ENCODE data around the gene DNM1. TPM values are rescaled to one million over a fixed set of nuclear protein-coding genes. Genes with fewer than 3 reads are reported as not detected.
A peak's percentile ranks its signal among the peaks of the same experiment; 100 is the strongest.

Gene DNM1
- total and polyA plus RNA-seq, 2 donors: 15.2 to 68.3 TPM

DNA sequence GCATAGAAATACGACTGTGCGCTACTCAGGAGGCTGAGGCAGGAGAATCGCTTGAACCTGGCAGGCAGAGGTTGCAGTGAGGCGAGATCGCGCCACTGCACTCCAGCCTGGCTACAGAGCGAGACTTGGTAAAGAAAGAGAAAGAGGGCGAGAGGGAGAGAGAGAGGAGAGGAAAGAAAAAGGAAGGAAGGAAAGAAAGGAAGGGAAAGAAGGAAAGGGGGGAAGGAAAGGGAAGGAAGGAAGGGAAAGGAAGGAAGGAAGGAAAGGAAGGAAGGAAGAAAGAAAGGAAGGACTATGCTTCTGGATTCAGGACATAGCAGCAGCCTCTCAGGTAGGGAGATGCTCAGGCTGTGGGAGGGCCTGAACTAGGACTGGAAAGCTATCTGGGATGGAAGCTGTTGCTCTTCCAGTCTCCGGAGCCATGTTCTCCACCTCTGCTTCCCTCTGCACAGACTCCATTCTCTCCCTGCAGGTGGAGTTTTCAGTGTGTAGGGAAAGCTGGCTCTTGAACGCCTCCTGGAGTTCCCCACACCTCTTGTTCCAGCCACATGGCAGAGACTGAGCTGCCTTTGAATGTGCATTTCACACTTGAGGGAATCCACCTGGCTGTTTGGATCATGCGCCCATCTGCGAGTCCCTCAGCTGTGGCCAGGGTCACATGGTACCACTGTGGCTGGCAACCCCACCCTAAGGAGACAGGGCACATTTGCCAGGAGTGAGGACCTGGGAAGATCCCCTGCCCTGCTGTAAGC, 82.0 kb downstream of the DNM1 start:
- WGBS: 92% methylated on average over 12 of the region's 12 CpGs
- H3K36me3 ChIP-seq (ENCODE audit: insufficient read depth): no peaks in the 10 kb centered on the region
- no peak for DNase-seq (ENCODE audit: extremely low spot score)
- no peak overlapping the region for H3K27ac ChIP-seq (ENCODE audit: low read depth)
- H3K4me1 ChIP-seq (ENCODE audit: insufficient read depth): no peaks in the 10 kb centered on the region
- no peak overlapping the region for H3K4me3 ChIP-seq (ENCODE audit: low read depth, low read length)

GRCh38 chr9:128286440-128286839, 83.3 kb downstream of the DNM1 start:
- no peaks in the 10 kb centered on the region for H3K4me1 ChIP-seq (ENCODE audit: insufficient read depth)
- no peak overlapping the region for H3K4me3 ChIP-seq (ENCODE audit: low read depth, low read length)
- DNase-seq (ENCODE audit: extremely low spot score): peak; percentile 54
- 29% methylated on average over 6 of the region's 6 CpGs for WGBS
- no peaks in the 10 kb centered on the region for H3K36me3 ChIP-seq (ENCODE audit: insufficient read depth)
- H3K27ac ChIP-seq (ENCODE audit: low read depth): no peak overlapping the region

GRCh38 chr9:128288273-128289004, 85.3 kb downstream of the DNM1 start:
- DNase-seq (ENCODE audit: extremely low spot score): no peak
- Histone ChIP-seq H3K36me3 (ENCODE audit: insufficient read depth) (no peaks in the 10 kb centered on the region), H3K4me1 (ENCODE audit: insufficient read depth) (no peaks in the 10 kb centered on the region), H3K4me3 (ENCODE audit: low read depth, low read length) (no peak overlapping the region), H3K27ac (ENCODE audit: low read depth) (no peak overlapping the region)
- 87% methylated on average over 11 of the region's 11 CpGs for WGBS

DNA sequence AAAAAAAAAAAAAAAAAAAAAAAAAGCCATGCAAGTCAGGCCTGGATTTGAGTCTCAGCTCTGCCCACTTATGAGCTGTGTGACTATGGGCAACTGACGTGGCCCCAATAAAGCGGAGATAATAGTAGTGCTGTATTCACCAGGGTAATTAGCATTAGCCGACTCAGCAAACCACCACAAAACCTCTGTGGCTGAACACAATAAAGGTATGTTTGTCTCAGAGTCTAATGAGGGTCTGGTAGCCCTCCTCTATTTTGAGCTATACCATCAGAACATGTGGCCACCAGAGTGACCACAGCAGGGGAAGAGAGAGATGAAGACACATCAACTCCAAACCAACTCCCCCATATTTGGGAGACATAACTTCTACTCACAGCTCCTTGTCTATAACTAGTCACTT, 88.8 kb downstream of the DNM1 start:
- H3K27ac ChIP-seq (ENCODE audit: low read depth): no peak overlapping the region
- no peaks in the 10 kb centered on the region for H3K4me1 ChIP-seq (ENCODE audit: insufficient read depth)
- WGBS: 90% methylated on average over 3 of the region's 3 CpGs
- H3K36me3 ChIP-seq (ENCODE audit: insufficient read depth): no peaks in the 10 kb centered on the region
- no peak for DNase-seq (ENCODE audit: extremely low spot score)
- H3K4me3 ChIP-seq (ENCODE audit: low read depth, low read length): no peak overlapping the region

DNA sequence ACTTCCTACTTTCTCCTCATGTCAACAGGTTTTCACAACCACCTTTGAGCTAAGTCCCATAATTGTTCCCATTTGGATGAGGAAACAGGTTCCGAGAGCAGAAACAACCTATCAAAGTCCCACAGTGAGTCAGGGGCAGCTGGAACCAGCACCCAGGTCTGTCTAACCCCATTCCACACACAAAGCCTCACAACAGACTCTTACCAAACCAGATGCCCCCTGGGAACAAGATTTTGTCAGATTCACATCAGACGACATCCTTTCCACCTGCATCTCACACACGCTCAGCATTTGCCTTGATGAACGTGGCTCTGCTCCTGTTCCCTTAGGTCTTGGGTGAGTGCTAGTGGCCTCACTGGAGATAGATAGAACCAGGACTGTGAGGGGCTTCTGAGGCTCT, 89.9 kb downstream of the DNM1 start:
- Histone ChIP-seq H3K27ac (ENCODE audit: low read depth) (no peak overlapping the region), H3K4me3 (ENCODE audit: low read depth, low read length) (no peak overlapping the region), H3K36me3 (ENCODE audit: insufficient read depth) (no peaks in the 10 kb centered on the region), H3K4me1 (ENCODE audit: insufficient read depth) (no peaks in the 10 kb centered on the region)
- 91% methylated on average over 4 of the region's 4 CpGs for WGBS
- DNase-seq (ENCODE audit: extremely low spot score): no peak

GRCh38 chr9:128294142-128294541, 91.0 kb downstream of the DNM1 start:
- Histone ChIP-seq H3K27ac (ENCODE audit: low read depth) (no peak overlapping the region), H3K4me3 (ENCODE audit: low read depth, low read length) (no peak overlapping the region), H3K36me3 (ENCODE audit: insufficient read depth) (no peaks in the 10 kb centered on the region), H3K4me1 (ENCODE audit: insufficient read depth) (no peaks in the 10 kb centered on the region)
- DNase-seq (ENCODE audit: extremely low spot score): no peak
- WGBS: 90% methylated on average over 4 of the region's 4 CpGs

GRCh38 chr9:128296340-128297220, 93.4 kb downstream of the DNM1 start:
- no peak for DNase-seq (ENCODE audit: extremely low spot score)
- Histone ChIP-seq H3K27ac (ENCODE audit: low read depth) (no peak overlapping the region), H3K4me3 (ENCODE audit: low read depth, low read length) (no peak overlapping the region), H3K36me3 (ENCODE audit: insufficient read depth) (no peaks in the 10 kb centered on the region), H3K4me1 (ENCODE audit: insufficient read depth) (no peaks in the 10 kb centered on the region)
- 88% methylated on average over 16 of the region's 16 CpGs for WGBS

DNA sequence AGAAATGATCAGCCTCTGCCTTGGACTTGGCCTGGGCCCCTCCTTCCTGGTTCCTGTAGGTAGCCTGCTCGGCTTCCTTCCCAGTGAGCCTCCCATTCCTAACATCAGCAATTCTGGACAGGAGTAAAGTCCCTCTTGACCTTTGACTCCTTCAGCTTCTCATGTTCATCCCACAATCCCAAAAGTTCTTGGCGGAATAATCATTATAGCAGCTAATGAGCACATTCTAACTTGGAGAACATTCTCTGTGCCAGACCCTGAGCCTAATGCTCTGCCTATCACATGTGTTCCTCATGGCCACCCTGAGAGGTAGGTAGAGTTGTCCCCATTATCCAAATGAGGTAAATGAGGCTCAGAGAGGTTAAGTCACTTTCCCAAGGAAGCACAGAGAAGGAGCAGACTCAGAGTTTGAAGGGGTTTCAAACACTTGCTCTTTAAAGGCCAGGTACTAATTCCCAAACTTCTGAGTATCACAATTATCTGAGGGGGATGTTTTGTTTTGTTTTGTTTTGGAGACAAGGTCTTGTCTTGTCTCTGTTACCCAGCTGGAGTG, 94.1 kb downstream of the DNM1 start:
- Histone ChIP-seq H3K4me3 (ENCODE audit: low read depth, low read length) (no peak overlapping the region), H3K36me3 (ENCODE audit: insufficient read depth) (no peaks in the 10 kb centered on the region), H3K27ac (ENCODE audit: low read depth) (no peak overlapping the region), H3K4me1 (ENCODE audit: insufficient read depth) (no peaks in the 10 kb centered on the region)
- DNase-seq (ENCODE audit: extremely low spot score): no peak
- WGBS: 86% methylated on average over 2 of the region's 2 CpGs

GRCh38 chr9:128298535-128299482, 95.6 kb downstream of the DNM1 start:
- no peak overlapping the region for H3K27ac ChIP-seq (ENCODE audit: low read depth)
- no peaks in the 10 kb centered on the region for H3K4me1 ChIP-seq (ENCODE audit: insufficient read depth)
- H3K36me3 ChIP-seq (ENCODE audit: insufficient read depth): no peaks in the 10 kb centered on the region
- no peak for DNase-seq (ENCODE audit: extremely low spot score)
- 87% methylated on average over 20 of the region's 20 CpGs for WGBS
- H3K4me3 ChIP-seq (ENCODE audit: low read depth, low read length): no peak overlapping the region

DNA sequence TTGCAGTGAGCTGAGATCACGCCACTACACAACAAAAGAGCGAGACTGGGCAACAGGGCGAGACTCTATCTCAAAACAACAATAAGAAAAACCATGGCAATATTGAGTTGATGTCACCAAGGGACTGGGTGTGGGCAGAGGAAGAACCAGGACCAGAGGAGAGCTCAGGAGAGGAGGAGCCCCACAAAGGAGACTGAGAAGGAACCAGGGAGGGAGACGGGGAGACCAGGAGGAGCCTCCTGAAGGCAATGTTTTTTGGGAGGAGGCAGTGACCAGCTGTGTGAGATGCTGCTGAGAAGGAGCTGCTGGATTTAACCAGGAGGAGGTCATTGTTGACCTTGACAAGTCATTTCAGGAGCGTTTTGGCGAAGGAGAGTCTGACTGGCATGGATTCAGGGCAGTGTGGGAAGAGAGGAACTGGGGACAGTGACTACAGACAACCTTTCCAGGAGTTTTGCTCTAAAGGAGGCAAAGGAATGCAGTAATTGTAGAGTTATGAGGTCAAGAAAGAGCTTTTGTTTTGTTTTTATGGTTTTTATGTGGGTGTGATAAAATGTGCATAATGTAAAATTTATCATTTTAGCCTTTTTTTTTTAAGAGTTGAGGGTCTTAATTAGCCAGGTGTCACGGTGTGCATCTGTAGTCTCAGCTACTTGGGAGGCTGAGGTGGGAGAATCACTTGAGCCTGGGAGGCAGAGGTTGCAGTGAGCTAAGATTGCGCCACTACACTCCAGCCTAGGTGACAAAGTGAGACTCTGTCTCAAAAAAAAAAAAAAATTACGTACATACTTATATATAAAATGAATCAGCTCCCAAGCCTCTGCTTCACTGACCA, 101.2 kb downstream of the DNM1 start:
- no peak overlapping the region for H3K27ac ChIP-seq (ENCODE audit: low read depth)
- no peak for DNase-seq (ENCODE audit: extremely low spot score)
- H3K36me3 ChIP-seq (ENCODE audit: insufficient read depth): peaks cover 2% of the 10 kb centered on the region
- 79% methylated on average over 9 of the region's 9 CpGs for WGBS
- no peak overlapping the region for H3K4me3 ChIP-seq (ENCODE audit: low read depth, low read length)
- no peaks in the 10 kb centered on the region for H3K4me1 ChIP-seq (ENCODE audit: insufficient read depth)

Measured in urinary bladder (tissue), 4 donors.